RWPE2 (cell line): ENCODE data around the gene ITCH.
"Not testable (repeated sequence)": the region's sequence is repeated elsewhere in the genome, so short reads cannot be mapped to it uniquely, and the experiment has no call there.

Experiments
- ATAC-seq: fragments of 200-7000 bp; cut with Tn5 transposase; 3 replicates; pipeline ENCODE4 v1.9.1; 2021; ENCODE audit warnings: low read depth
- DNase-seq: peaks from one replicate; pipeline ENCODE4 v3.0.0-alpha.2; 2020; ENCODE audit warnings: low spot score
- H3K27ac ChIP-seq: fragments of 450-650 bp; 2 replicates; pipeline ENCODE4 v1.5.1; 2017; ENCODE audit warnings: mild to moderate bottlenecking; ENCODE audit not compliant: poor library complexity, severe bottlenecking
- H3K27me3 ChIP-seq: fragments of 250-450 bp; sonication (Bioruptor Pico); 2 replicates; pipeline ENCODE4 v1.5.1; 2021; ENCODE audit warnings: mild to moderate bottlenecking, moderate library complexity; ENCODE audit not compliant: insufficient read depth, poor library complexity, severe bottlenecking
- H3K36me3 ChIP-seq: fragments of 250-450 bp; sonication (Bioruptor Pico); 2 replicates; pipeline ENCODE4 v1.5.1; 2020; ENCODE audit warnings: low read depth, mild to moderate bottlenecking, moderate library complexity
- H3K4me1 ChIP-seq: fragments of 250-450 bp; sonication (Bioruptor Pico); 2 replicates; pipeline ENCODE4 v1.5.1; 2021; ENCODE audit warnings: mild to moderate bottlenecking, moderate library complexity; ENCODE audit not compliant: insufficient read depth, poor library complexity, severe bottlenecking
- H3K4me3 ChIP-seq: fragments of 250-450 bp; sonication (Bioruptor Pico); 2 replicates; pipeline ENCODE4 v1.5.1; 2021; ENCODE audit warnings: mild to moderate bottlenecking, moderate library complexity; ENCODE audit not compliant: severe bottlenecking
- H3K9me3 ChIP-seq: fragments of 250-450 bp; sonication (Bioruptor Pico); 2 replicates; pipeline ENCODE4 v1.5.1; 2021; ENCODE audit warnings: mild to moderate bottlenecking, moderate library complexity; ENCODE audit not compliant: severe bottlenecking
- TF ChIP-seq, protein P1 (sequence below): fragments of 450-650 bp; IDR thresholded peaks from one replicate; pipeline ENCODE4 v1.5.1; 2017; ENCODE audit warnings: mild to moderate bottlenecking, moderate library complexity; ENCODE audit not compliant: poor library complexity, severe bottlenecking

ITCH gene

DNA sequence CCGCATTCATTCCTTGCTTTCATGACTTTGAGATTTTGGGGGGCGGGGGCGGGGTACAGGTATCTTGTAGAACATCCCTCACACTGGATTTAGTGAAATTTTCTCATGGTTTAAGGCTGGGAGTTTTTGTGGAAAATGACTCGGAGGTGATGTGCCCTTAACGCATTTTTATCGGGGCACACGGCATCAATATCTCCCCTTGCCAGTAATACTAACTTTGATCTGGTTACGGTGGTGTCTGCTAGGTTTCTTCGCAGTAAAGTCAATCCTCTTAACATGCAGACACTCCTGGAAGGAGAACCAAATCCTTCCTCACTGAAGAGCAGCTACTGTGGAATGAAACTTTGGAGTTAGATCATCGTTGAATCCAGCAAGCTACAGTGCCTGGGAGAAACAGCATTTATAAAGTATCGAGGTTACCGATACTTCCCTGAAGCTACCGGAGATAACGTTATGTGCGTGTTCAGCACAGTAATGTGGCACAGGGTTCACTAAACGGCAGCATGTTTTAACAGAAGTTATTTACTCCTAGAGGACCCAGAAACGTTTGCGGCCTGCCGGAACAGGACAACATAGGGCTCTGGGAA is 151.9 kb downstream of the ITCH start:
- no peaks in the 10 kb centered on the region for H3K27me3 ChIP-seq
- peak overlapping the region; percentile 88 for H3K4me3 ChIP-seq
- DNase-seq (no peak), ATAC-seq (peak; percentile 24)
- H3K27ac ChIP-seq: peak overlapping the region; percentile 80
- H3K9me3 ChIP-seq: no peaks in the 10 kb centered on the region
- TF ChIP-seq, protein P1, sequence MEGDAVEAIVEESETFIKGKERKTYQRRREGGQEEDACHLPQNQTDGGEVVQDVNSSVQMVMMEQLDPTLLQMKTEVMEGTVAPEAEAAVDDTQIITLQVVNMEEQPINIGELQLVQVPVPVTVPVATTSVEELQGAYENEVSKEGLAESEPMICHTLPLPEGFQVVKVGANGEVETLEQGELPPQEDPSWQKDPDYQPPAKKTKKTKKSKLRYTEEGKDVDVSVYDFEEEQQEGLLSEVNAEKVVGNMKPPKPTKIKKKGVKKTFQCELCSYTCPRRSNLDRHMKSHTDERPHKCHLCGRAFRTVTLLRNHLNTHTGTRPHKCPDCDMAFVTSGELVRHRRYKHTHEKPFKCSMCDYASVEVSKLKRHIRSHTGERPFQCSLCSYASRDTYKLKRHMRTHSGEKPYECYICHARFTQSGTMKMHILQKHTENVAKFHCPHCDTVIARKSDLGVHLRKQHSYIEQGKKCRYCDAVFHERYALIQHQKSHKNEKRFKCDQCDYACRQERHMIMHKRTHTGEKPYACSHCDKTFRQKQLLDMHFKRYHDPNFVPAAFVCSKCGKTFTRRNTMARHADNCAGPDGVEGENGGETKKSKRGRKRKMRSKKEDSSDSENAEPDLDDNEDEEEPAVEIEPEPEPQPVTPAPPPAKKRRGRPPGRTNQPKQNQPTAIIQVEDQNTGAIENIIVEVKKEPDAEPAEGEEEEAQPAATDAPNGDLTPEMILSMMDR: no peak
- peaks cover 32% of the 10 kb centered on the region for H3K36me3 ChIP-seq
- peaks cover 10% of the 10 kb centered on the region for H3K4me1 ChIP-seq

DNA sequence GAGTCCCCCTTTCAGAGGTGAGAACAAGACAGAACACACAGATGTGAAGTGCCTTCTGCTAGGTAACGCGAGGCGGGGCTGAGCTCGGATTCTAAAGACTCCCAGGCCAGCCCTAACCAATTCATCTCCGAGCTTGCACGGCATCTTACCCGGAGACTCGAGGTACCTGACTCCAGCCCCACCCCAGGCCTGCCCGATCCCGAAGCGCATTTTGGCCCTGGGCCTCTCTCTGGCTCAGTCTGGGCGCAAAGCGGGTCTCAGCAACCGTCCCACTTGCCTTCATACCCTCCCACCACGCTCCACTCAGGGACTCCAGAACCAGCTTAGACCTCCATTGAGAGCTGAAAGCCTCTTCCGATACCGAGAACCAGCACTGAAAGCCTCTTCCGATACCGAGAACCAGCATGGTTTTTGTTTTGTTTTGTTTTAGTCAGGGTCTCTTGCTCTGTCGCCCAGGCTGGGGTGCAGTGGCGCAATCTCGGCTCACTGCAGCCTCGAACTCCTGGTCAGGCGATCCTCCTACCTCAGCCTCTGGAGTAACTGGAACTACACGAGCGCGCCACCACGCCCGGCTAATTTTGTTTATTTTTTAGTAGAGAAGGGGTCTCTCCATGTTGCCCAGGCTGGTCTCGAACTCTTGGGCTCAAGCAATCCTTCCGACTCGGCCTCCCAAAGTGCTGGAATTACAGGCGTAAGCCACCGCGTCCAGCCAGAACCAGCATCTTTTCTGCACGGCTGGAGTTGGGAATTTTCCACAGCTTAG is 152.6 kb downstream of the ITCH start:
- Histone ChIP-seq H3K27me3 (no peaks in the 10 kb centered on the region), H3K27ac (peak overlapping the region; percentile 80), H3K4me3 (peak overlapping the region; percentile 88), H3K36me3 (peaks cover 32% of the 10 kb centered on the region), H3K4me1 (peaks cover 10% of the 10 kb centered on the region), H3K9me3 (no peaks in the 10 kb centered on the region)
- TF ChIP-seq, protein P1: no peak
- ATAC-seq: peak; percentile 80
- peak; percentile 96 for DNase-seq

- peaks cover 10% of the 10 kb centered on the region for H3K4me1 ChIP-seq
- ATAC-seq: peak; percentile 80
Measured at GRCh38 chr20:34516247-34517113, 153.4 kb downstream of the ITCH start, which contains the start of gene DYNLRB1. DYNLRB1 (plus strand) TSS chr20:34516422; CDS start chr20:34516459, 37 bp downstream.

DNA sequence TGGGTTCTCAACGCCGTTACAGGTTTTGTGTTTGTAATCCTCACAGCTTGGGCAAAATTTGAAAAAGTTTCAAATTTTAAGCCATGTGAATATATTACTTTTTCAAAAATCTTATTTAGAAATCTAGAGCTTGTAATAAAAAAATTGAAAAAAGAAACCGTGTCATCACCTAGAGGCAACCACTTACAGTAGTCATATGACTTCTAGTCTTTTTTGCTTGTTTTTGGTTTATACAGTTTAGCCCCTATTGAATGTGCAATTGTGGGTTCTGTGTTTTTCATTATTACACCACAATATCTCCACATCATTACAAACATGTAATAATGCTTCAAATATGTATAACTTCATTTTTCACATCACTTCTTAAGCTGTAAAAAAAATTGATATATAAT is 154.0 kb downstream of the ITCH start:
- ATAC-seq (no peak), DNase-seq (no peak)
- TF ChIP-seq, protein P1: no peak
- peaks cover 10% of the 10 kb centered on the region for H3K4me1 ChIP-seq
- H3K27me3 ChIP-seq: no peaks in the 10 kb centered on the region
- peaks cover 27% of the 10 kb centered on the region for H3K36me3 ChIP-seq
- no peaks in the 10 kb centered on the region for H3K9me3 ChIP-seq
- H3K4me3 ChIP-seq: peak overlapping the region; percentile 88
- H3K27ac ChIP-seq: peak overlapping the region; percentile 80

More at GRCh38 chr20:34516247-34517113, 153.4 kb downstream of the ITCH start, which contains the start of gene DYNLRB1:
- TF ChIP-seq, protein P1: no peak
- H3K36me3 ChIP-seq: peaks cover 25% of the 10 kb centered on the region
- H3K4me3 ChIP-seq: peak within 1 kb of the TSS; percentile 88
- no peaks in the 10 kb centered on the region for H3K27me3 ChIP-seq
- peak within 1 kb of the TSS; percentile 80 for H3K27ac ChIP-seq
- no peaks in the 10 kb centered on the region for H3K9me3 ChIP-seq
- peak; percentile 100 for DNase-seq

GRCh38 chr20:34518863-34519262 is 155.8 kb downstream of the ITCH start:
- H3K27me3 ChIP-seq, H3K4me3 ChIP-seq, ATAC-seq, H3K9me3 ChIP-seq, H3K27ac ChIP-seq, H3K4me1 ChIP-seq, DNase-seq: not testable (repeated sequence)
- peaks cover 32% of the 10 kb centered on the region for H3K36me3 ChIP-seq

- not testable (repeated sequence) for H3K4me3 ChIP-seq, H3K4me1 ChIP-seq, ATAC-seq, H3K27me3 ChIP-seq, DNase-seq, H3K27ac ChIP-seq, H3K9me3 ChIP-seq
- H3K36me3 ChIP-seq: peaks cover 33% of the 10 kb centered on the region
Measured at GRCh38 chr20:34519841-34520240, 156.8 kb downstream of the ITCH start.
